ENCODE data around the gene ASB8.

Gene ASB8

DNA sequence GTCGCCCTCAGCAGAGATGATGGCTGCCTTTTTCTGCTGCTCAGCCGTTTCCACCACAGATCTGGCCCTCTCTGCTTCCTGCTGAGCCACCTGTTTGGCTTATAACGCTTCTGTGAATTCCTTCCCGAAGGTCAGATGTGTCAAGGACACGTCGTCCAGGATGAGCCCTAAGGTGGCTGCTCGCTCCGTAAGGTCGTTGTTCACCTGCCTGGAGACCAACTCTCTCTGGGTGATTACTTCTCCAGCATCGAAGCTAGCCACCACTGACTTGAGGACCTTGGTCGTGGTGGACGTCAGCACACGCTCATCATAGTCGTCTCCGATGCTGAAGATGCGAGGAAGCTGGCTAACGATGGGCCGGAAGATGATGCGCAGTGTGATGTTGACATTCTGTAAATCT is 11.7 kb upstream of the ASB8 start:
- Histone ChIP-seq H3K9me3 (ENCODE audit: insufficient read depth, low read length) (no peaks in the 10 kb centered on the region), H3K9me2 (replicated peaks; ENCODE audit: insufficient read depth, low read length) (no peaks in the 10 kb centered on the region), H3K4me3 (ENCODE audit: insufficient read depth, low read length, poor library complexity, severe bottlenecking) (no peak overlapping the region), H3F3A (ENCODE audit: insufficient read depth) (no peaks in the 10 kb centered on the region), H3K4me2 (ENCODE audit: low read depth, low read length, poor library complexity, severe bottlenecking) (no peak overlapping the region), H3K36me3 (ENCODE audit: low read length) (no peaks in the 10 kb centered on the region), H4K20me1 (ENCODE audit: low read depth, low read length) (no peaks in the 10 kb centered on the region), H3K9ac (ENCODE audit: low read length) (no peak overlapping the region), H2AFZ (ENCODE audit: low read depth, low read length, severe bottlenecking) (no peak overlapping the region), H3K79me2 (ENCODE audit: insufficient read depth, low read length) (no peaks in the 10 kb centered on the region), H3K27ac (ENCODE audit: low read depth, low read length) (no peak overlapping the region), H3K27me3 (ENCODE audit: low read length) (no peaks in the 10 kb centered on the region)
- TF ChIP-seq EZH2phosphoT487 (conservative IDR thresholded peaks at IDR 0.05; ENCODE audit: low read length): no peak
- TF ChIP-seq, protein P1, sequence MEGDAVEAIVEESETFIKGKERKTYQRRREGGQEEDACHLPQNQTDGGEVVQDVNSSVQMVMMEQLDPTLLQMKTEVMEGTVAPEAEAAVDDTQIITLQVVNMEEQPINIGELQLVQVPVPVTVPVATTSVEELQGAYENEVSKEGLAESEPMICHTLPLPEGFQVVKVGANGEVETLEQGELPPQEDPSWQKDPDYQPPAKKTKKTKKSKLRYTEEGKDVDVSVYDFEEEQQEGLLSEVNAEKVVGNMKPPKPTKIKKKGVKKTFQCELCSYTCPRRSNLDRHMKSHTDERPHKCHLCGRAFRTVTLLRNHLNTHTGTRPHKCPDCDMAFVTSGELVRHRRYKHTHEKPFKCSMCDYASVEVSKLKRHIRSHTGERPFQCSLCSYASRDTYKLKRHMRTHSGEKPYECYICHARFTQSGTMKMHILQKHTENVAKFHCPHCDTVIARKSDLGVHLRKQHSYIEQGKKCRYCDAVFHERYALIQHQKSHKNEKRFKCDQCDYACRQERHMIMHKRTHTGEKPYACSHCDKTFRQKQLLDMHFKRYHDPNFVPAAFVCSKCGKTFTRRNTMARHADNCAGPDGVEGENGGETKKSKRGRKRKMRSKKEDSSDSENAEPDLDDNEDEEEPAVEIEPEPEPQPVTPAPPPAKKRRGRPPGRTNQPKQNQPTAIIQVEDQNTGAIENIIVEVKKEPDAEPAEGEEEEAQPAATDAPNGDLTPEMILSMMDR (IDR thresholded peaks at IDR 0.05; ENCODE audit: insufficient read depth, low read length, poor library complexity, severe bottlenecking): no peak

DNA sequence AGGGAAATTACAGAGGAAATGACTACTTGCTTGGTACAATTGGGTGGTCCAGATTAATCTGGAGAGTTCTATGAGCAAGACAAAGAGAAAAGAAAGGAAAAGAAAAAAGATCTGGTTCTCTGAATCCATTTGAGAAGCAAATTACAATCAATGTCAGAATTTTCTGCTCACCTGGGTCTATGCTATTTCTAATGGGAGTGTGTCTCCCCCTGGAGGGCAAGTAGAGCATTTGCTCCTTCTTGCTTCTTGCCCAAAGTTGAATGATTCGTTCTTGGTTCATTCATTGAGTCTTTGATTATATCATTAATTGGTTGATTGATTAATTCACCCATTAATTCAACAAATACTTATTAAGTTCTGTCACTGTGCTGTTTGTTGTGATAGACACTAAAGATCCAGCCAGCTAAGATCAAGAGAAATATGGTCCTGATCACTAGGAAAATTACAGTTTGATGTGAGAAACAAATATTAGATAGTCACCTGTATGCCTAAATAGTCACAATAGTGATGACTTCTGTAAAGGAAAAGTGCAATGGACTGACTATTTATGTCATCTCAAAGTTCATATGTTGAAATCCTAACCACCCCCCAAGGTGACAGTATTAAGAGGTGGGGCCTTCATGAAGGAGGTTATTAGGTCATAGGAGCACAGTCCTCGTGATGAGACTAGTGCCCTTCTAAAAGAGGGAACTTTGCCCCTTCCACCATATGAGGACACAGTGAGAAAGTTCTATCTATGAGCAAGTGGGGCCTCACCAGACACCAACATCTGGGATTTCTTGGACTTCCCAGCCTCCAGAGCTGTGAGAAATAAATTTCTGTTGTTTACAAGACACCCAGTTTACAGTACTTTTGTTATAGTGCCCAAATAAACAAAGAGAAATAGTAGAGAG is 8.0 kb upstream of the ASB8 start:
- Histone ChIP-seq H3K4me3 (ENCODE audit: insufficient read depth, low read length, poor library complexity, severe bottlenecking) (no peak overlapping the region), H3K27me3 (ENCODE audit: low read length) (no peaks in the 10 kb centered on the region), H3K79me2 (ENCODE audit: insufficient read depth, low read length) (no peaks in the 10 kb centered on the region), H4K20me1 (ENCODE audit: low read depth, low read length) (no peaks in the 10 kb centered on the region), H3K9ac (ENCODE audit: low read length) (no peak overlapping the region), H2AFZ (ENCODE audit: low read depth, low read length, severe bottlenecking) (no peak overlapping the region), H3F3A (ENCODE audit: insufficient read depth) (no peaks in the 10 kb centered on the region), H3K36me3 (ENCODE audit: low read length) (no peaks in the 10 kb centered on the region), H3K4me2 (ENCODE audit: low read depth, low read length, poor library complexity, severe bottlenecking) (no peak overlapping the region), H3K9me3 (ENCODE audit: insufficient read depth, low read length) (no peaks in the 10 kb centered on the region), H3K27ac (ENCODE audit: low read depth, low read length) (no peak overlapping the region), H3K9me2 (replicated peaks; ENCODE audit: insufficient read depth, low read length) (no peaks in the 10 kb centered on the region)
- TF ChIP-seq, protein P1 (IDR thresholded peaks at IDR 0.05; ENCODE audit: insufficient read depth, low read length, poor library complexity, severe bottlenecking): peak; percentile 63
- no peak for TF ChIP-seq EZH2phosphoT487 (conservative IDR thresholded peaks at IDR 0.05; ENCODE audit: low read length)

DNA sequence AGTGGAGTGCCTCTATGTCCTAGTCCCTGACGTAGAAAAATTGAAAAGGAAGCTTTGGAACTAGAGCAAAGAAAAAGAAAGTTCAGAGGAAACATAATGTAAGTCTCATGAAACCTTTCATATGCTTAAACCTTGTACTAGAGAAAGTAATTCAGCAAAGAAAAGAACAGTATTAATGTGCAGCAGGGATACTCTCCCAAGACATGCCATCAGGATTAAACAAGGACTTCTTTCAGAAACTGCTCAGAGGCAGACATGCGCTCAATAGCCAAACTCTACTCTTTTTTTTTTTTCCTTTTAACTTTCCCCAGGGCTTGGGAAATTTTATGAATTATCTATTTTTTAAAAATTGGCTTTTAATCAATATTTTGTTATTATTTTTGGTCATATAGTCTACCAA is 7.1 kb upstream of the ASB8 start:
- Histone ChIP-seq H3K27me3 (ENCODE audit: low read length) (no peaks in the 10 kb centered on the region), H3K4me2 (ENCODE audit: low read depth, low read length, poor library complexity, severe bottlenecking) (no peak overlapping the region), H3K4me3 (ENCODE audit: insufficient read depth, low read length, poor library complexity, severe bottlenecking) (no peak overlapping the region), H4K20me1 (ENCODE audit: low read depth, low read length) (no peaks in the 10 kb centered on the region), H3K9me3 (ENCODE audit: insufficient read depth, low read length) (no peaks in the 10 kb centered on the region), H2AFZ (ENCODE audit: low read depth, low read length, severe bottlenecking) (no peak overlapping the region), H3K27ac (ENCODE audit: low read depth, low read length) (no peak overlapping the region), H3K36me3 (ENCODE audit: low read length) (no peaks in the 10 kb centered on the region), H3F3A (ENCODE audit: insufficient read depth) (no peaks in the 10 kb centered on the region), H3K79me2 (ENCODE audit: insufficient read depth, low read length) (no peaks in the 10 kb centered on the region), H3K9ac (ENCODE audit: low read length) (no peak overlapping the region), H3K9me2 (replicated peaks; ENCODE audit: insufficient read depth, low read length) (no peaks in the 10 kb centered on the region)
- TF ChIP-seq, protein P1 (IDR thresholded peaks at IDR 0.05; ENCODE audit: insufficient read depth, low read length, poor library complexity, severe bottlenecking): no peak
- no peak for TF ChIP-seq EZH2phosphoT487 (conservative IDR thresholded peaks at IDR 0.05; ENCODE audit: low read length)
